Ishikawa (cell line): Measurements from ENCODE around the gene GRID2IP.

Experiments
- CREB1 ChIP-seq: IDR thresholded peaks from 2 replicates; pipeline ENCODE4 v1.6.1; 2012; ENCODE audit warnings: low read depth
- EP300 ChIP-seq: IDR thresholded peaks from 2 replicates; pipeline ENCODE4 v1.6.1; 2012; ENCODE audit warnings: borderline replicate concordance
- FOXM1 ChIP-seq: IDR thresholded peaks from 2 replicates; pipeline ENCODE4 v1.6.1; 2012; ENCODE audit warnings: low read depth, borderline replicate concordance
- MAX ChIP-seq: IDR thresholded peaks from 2 replicates; pipeline ENCODE4 v1.6.1; 2012
- RAD21 ChIP-seq: IDR thresholded peaks from 2 replicates; pipeline ENCODE4 v1.6.1; 2012; ENCODE audit warnings: low read depth
- YY1 ChIP-seq: IDR thresholded peaks from 2 replicates; pipeline ENCODE4 v1.6.1; 2012; ENCODE audit warnings: low read depth
- TF ChIP-seq, protein P1 (sequence below): IDR thresholded peaks from 2 replicates; pipeline ENCODE4 v1.6.1; 2012; ENCODE audit warnings: low read depth, mild to moderate bottlenecking

DNA sequence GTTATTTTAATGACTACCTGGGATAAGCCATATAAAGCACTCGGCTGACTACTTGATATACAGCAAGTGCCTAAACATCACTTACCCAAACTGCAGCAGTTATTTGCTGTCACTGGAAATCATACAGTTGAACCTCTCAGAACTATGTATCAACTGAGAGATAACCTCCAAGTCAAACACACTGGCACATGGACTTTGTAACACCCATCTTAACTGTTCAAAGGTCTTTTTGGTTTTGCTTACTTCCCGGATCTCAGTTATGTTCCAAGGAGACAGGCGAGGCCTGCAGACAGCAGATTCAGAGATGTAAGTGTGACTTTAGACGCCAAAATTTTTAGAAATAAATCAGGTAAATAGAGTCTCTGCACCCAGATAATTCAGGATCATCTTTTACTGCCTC, 69.0 kb downstream of the GRID2IP start:
- no peak for TF ChIP-seq CREB1
- TF ChIP-seq RAD21, result no peak
- TF ChIP-seq MAX, result no peak
- no peak for TF ChIP-seq YY1
- no peak for TF ChIP-seq EP300
- no peak for TF ChIP-seq FOXM1
- TF ChIP-seq, protein P1, sequence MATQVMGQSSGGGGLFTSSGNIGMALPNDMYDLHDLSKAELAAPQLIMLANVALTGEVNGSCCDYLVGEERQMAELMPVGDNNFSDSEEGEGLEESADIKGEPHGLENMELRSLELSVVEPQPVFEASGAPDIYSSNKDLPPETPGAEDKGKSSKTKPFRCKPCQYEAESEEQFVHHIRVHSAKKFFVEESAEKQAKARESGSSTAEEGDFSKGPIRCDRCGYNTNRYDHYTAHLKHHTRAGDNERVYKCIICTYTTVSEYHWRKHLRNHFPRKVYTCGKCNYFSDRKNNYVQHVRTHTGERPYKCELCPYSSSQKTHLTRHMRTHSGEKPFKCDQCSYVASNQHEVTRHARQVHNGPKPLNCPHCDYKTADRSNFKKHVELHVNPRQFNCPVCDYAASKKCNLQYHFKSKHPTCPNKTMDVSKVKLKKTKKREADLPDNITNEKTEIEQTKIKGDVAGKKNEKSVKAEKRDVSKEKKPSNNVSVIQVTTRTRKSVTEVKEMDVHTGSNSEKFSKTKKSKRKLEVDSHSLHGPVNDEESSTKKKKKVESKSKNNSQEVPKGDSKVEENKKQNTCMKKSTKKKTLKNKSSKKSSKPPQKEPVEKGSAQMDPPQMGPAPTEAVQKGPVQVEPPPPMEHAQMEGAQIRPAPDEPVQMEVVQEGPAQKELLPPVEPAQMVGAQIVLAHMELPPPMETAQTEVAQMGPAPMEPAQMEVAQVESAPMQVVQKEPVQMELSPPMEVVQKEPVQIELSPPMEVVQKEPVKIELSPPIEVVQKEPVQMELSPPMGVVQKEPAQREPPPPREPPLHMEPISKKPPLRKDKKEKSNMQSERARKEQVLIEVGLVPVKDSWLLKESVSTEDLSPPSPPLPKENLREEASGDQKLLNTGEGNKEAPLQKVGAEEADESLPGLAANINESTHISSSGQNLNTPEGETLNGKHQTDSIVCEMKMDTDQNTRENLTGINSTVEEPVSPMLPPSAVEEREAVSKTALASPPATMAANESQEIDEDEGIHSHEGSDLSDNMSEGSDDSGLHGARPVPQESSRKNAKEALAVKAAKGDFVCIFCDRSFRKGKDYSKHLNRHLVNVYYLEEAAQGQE, result no peak
